ENCODE results near the gene GASK1A.

GASK1A gene

DNA sequence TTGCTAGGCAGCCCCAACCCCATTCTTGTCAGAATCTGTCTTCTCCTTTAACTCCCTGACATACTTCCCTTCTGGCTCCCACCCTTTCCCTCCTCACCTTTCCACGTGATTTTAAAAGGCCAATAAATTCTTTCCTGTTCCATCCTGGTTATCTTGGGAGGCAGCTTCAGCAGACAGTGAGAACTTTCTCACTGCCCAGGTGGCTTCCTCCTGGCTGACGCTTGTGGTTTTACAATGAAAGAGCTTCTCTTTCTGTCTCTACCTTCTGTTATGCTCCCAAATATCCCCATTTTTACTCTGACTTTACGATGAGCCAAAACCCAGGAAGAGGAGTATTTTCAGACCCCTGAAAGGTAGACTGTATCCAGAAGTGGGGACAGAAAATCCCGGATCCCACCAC is 42.1 kb downstream of the GASK1A start:
- TF ChIP-seq, protein P1, sequence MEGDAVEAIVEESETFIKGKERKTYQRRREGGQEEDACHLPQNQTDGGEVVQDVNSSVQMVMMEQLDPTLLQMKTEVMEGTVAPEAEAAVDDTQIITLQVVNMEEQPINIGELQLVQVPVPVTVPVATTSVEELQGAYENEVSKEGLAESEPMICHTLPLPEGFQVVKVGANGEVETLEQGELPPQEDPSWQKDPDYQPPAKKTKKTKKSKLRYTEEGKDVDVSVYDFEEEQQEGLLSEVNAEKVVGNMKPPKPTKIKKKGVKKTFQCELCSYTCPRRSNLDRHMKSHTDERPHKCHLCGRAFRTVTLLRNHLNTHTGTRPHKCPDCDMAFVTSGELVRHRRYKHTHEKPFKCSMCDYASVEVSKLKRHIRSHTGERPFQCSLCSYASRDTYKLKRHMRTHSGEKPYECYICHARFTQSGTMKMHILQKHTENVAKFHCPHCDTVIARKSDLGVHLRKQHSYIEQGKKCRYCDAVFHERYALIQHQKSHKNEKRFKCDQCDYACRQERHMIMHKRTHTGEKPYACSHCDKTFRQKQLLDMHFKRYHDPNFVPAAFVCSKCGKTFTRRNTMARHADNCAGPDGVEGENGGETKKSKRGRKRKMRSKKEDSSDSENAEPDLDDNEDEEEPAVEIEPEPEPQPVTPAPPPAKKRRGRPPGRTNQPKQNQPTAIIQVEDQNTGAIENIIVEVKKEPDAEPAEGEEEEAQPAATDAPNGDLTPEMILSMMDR (IDR thresholded peaks at IDR 0.05; ENCODE audit: low read depth, low read length), result no peak
- no peak overlapping the region for H3K4me3 ChIP-seq (ENCODE audit: low read depth, low read length)

DNA sequence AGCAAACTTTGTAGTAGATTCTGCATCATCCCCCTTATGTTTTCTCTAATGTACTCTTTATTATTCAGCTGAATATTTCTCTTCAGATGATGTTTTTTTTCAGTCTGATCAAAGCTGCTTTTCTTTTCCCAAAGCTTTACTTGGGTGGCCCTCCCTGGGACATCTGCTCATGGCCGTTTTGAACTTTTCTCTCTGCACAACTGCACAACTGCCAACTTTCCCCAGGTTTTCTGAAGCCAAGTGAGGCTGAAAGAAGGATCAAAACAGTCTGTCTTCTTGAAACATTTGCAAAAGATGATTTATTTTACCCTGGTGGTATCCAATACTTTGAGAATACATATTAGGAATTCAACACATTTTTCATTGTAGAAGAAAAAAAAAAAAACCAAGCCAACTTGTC is 43.0 kb downstream of the GASK1A start:
- no peak overlapping the region for H3K4me3 ChIP-seq (ENCODE audit: low read depth, low read length)
- TF ChIP-seq, protein P1 (IDR thresholded peaks at IDR 0.05; ENCODE audit: low read depth, low read length), result no peak

DNA sequence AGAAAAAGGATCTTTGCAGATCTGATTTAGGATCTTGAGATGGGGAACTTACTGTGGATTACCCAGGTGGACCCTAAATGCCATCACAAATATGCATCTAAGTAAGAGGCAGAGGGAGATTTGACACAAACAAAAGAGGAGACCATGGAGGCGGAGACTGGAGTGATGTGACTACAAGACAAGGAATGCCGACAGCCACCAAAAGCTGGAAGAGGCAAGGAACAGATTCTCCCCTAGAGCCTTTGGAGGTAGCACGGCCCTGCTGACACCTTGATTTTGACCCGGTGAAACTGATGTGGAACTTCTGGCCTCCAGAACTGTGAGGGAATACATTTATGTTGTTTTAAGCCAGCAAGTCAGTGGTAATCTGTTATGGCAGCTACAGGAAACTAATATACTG is 44.0 kb downstream of the GASK1A start:
- no peak overlapping the region for H3K4me3 ChIP-seq (ENCODE audit: low read depth, low read length)

DNA sequence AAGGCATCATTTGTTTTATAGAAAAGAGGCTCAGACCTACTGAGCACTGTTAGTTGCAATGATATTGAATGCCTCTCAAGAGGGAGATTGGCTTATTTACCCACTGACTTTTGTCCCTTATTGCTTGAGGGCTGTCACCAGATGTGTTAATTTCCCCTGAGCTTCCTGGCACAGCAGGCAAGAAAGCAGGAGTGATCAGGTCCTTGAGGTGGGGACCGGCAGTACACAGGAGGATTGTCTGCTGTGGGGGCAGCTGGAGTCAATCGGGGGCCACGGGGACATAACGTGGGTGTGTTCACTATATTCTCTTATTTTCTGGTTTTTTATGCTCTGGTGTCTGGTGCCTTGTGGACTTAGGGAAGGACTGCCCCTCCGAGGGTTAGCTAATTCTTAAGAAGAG is 44.6 kb downstream of the GASK1A start:
- TF ChIP-seq, protein P1 (IDR thresholded peaks at IDR 0.05; ENCODE audit: low read depth, low read length), result no peak
- no peak overlapping the region for H3K4me3 ChIP-seq (ENCODE audit: low read depth, low read length)

More for the DNA sequence above, 44.0 kb downstream of the GASK1A start:
- TF ChIP-seq, protein P1 (IDR thresholded peaks at IDR 0.05; ENCODE audit: low read depth, low read length), result no peak

DNA sequence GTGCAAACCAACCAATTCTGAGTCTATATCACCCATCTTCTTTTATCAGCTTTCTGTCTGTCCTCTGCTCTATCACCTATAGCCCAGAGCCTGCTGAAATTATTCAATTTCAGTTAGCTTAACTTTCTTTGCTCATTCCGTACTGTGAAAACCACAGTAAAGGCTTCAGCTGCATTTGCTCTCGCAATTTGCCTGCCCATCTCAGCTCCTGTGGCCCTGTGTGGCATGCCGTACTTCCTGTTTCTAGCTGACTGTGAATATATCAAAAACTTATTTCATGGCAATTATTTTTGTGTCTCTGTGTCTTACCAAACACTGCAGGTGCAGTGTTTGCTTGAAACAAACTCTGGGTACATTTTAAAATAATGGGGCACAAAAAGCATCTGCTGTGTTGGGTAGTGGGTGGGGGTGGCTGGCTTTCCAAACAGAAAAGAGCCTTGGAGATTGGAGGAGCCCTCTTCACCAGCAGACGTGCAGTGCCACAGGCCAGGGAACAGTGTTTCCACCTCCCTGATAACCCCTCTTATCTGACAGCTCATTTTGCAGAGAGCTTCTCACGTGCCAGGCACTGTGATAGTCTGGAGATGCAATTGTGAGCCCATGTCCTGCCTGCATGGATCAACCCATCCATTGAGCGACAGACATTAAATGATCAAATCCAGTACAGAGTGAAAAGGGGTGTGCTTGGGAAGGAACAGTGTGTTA is 45.2 kb downstream of the GASK1A start:
- no peak overlapping the region for H3K4me3 ChIP-seq (ENCODE audit: low read depth, low read length)
- TF ChIP-seq, protein P1 (IDR thresholded peaks at IDR 0.05; ENCODE audit: low read depth, low read length), result no peak

DNA sequence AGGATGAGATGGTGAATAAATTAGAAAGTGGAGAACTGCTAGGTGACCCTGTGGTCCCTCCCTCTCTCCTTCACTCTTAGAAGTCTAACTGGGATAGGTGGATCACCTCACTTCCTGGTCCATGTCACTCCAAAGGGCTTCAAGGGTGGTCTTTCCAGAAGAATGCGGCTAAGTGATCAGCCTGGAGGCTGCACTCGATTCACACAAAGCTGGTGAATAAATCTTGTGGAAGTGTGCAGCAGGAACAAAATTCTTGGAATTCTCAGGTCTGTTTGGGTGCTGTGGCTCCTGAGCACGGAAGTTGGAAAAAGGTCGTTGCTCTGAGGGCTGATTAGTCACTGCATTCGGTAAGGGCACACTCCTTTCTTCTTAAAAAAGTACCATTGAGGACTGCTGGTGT is 46.3 kb downstream of the GASK1A start:
- H3K4me3 ChIP-seq (ENCODE audit: low read depth, low read length), result no peak overlapping the region
- TF ChIP-seq, protein P1 (IDR thresholded peaks at IDR 0.05; ENCODE audit: low read depth, low read length), result no peak

DNA sequence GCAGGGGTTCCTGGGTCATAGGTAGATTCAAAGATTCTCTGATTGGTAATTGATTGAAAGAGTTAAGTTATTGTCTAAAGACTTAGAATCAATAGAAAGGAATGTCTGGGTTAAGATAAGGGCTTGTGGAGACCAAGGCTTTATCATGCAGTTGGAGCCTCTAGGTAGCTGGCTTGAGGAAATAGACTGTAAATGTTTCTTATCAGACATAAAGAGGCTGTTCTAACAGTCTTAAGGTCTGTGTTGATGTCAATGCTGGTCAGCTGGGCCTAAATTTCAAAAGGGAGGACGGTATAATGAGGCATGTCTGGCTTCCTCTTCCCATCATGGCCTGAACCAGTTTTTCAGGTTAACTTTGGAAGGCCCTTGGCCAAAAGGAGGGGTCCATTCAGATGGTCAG is 48.9 kb downstream of the GASK1A start:
- TF ChIP-seq, protein P1 (IDR thresholded peaks at IDR 0.05; ENCODE audit: low read depth, low read length), result no peak
- H3K4me3 ChIP-seq (ENCODE audit: low read depth, low read length), result no peak overlapping the region

All from WI38 (cell line).